Neural progenitor cell (in vitro differentiated cells): Measurements from ENCODE around the gene CHRDL2. TPM values are rescaled to one million over a fixed set of nuclear protein-coding genes. Genes with fewer than 3 reads are reported as not detected.

Experiments used
- DNase-seq: peaks from one replicate; pipeline ENCODE4 v3.0.0-alpha.2; 2016; ENCODE audit warnings: low spot score
- H2AFZ ChIP-seq: fragments of 200-600 bp; sonication (generic); replicated peaks from 2 replicates; pipeline ENCODE4 v1.6.1; 2016; ENCODE audit warnings: antibody characterized with exemption
- H3F3A ChIP-seq: fragments of 200-600 bp; sonication (generic); 2 replicates; pipeline ENCODE4 v1.6.1; 2016; ENCODE audit warnings: antibody characterized with exemption, low read depth
- H3K27ac ChIP-seq: fragments of 200-600 bp; sonication (generic); 2 replicates; pipeline ENCODE4 v1.5.1; 2016; ENCODE audit warnings: mild to moderate bottlenecking
- H3K27me3 ChIP-seq: fragments of 200-600 bp; sonication (generic); 2 replicates; pipeline ENCODE4 v1.6.1; 2016; ENCODE audit warnings: mild to moderate bottlenecking, moderate library complexity
- H3K36me3 ChIP-seq: fragments of 200-600 bp; sonication (generic); 2 replicates; pipeline ENCODE4 v1.5.1; 2016
- H3K4me1 ChIP-seq: fragments of 200-600 bp; sonication (generic); 2 replicates; pipeline ENCODE4 v1.6.1; 2016; ENCODE audit warnings: mixed run types
- H3K4me2 ChIP-seq: fragments of 200-600 bp; sonication (generic); 2 replicates; pipeline ENCODE4 v1.6.1; 2016
- H3K4me3 ChIP-seq: fragments of 200-600 bp; sonication (generic); 2 replicates; pipeline ENCODE4 v1.5.1; 2016
- H3K79me2 ChIP-seq: fragments of 200-600 bp; sonication (generic); 2 replicates; pipeline ENCODE4 v1.6.1; 2016; ENCODE audit warnings: low read depth
- H3K9ac ChIP-seq: fragments of 200-600 bp; sonication (generic); 2 replicates; pipeline ENCODE4 v1.6.1; 2016
- H3K9me3 ChIP-seq: fragments of 200-600 bp; sonication (generic); 2 replicates; pipeline ENCODE4 v1.5.1; 2016; ENCODE audit warnings: low read depth
- H4K20me1 ChIP-seq: fragments of 200-600 bp; sonication (generic); 2 replicates; pipeline ENCODE4 v1.6.1; 2016; ENCODE audit warnings: low read depth
- H3K27ac Mint-ChIP-seq: 3 replicates; pipeline ENCODE4 v1.8.0; 2021; ENCODE audit warnings: mixed read lengths
- H3K27me3 Mint-ChIP-seq: 2 replicates; pipeline ENCODE4 v1.8.0; 2022; ENCODE audit warnings: low read depth, mild to moderate bottlenecking, inconsistent platforms, moderate library complexity, mixed read lengths; ENCODE audit not compliant: insufficient read depth
- H3K36me3 Mint-ChIP-seq: 3 replicates; pipeline ENCODE4 v1.8.0; 2021; ENCODE audit warnings: mixed read lengths
- H3K4me1 Mint-ChIP-seq: 3 replicates; pipeline ENCODE4 v1.8.0; 2021; ENCODE audit warnings: mixed read lengths
- H3K4me3 Mint-ChIP-seq: 3 replicates; pipeline ENCODE4 v1.8.0; 2021; ENCODE audit warnings: mild to moderate bottlenecking, moderate library complexity, mixed read lengths
- H3K9me3 Mint-ChIP-seq: 3 replicates; pipeline ENCODE4 v1.8.0; 2020; ENCODE audit warnings: mixed read lengths
- CTCF ChIP-seq: fragments of 200-600 bp; sonication (generic); IDR thresholded peaks from 2 replicates; pipeline ENCODE4 v1.5.1; 2017; ENCODE audit warnings: antibody characterized with exemption, mild to moderate bottlenecking
- EZH2 ChIP-seq: fragments of 200-600 bp; sonication (generic); IDR thresholded peaks from 2 replicates; pipeline ENCODE4 v1.6.1; 2017; ENCODE audit warnings: antibody characterized with exemption, mild to moderate bottlenecking, moderate library complexity
- EZH2phosphoT487 ChIP-seq: fragments of 200-600 bp; sonication (generic); IDR thresholded peaks from 2 replicates; pipeline ENCODE4 v1.6.1; 2017; ENCODE audit warnings: antibody characterized with exemption
- total RNA-seq: library from RNA; depleted of rRNA; stranded (reverse); fragments of >200 nt; gene quantifications from 2 replicates; pipeline ENCODE4 v1.2.3, GENCODE V29; 2015; ENCODE audit warnings: low replicate concordance

The CHRDL2 gene
- total RNA-seq, 1 donor from 2014 or later = not detected

GRCh38 chr11:74650498-74650897, 80.7 kb downstream of the CHRDL2 start:
- H3K27ac ChIP-seq = no peak overlapping the region
- Mint-ChIP-seq H3K27me3 (no peaks in the 10 kb centered on the region), H3K4me3 (no peak overlapping the region), H3K27ac (no peak overlapping the region), H3K9me3 (peaks cover 2% of the 10 kb centered on the region), H3K4me1 (peaks cover 3% of the 10 kb centered on the region), H3K36me3 (peaks cover 33% of the 10 kb centered on the region)
- no peak overlapping the region for H3K9ac ChIP-seq
- H3K27me3 ChIP-seq = no peaks in the 10 kb centered on the region
- no peak overlapping the region for H2AFZ ChIP-seq
- peaks cover 13% of the 10 kb centered on the region for H3K4me1 ChIP-seq
- H3K4me3 ChIP-seq = no peak overlapping the region
- no peak overlapping the region for H3K4me2 ChIP-seq
- H3K36me3 ChIP-seq = no peaks in the 10 kb centered on the region
- no peaks in the 10 kb centered on the region for H3K79me2 ChIP-seq
- H3K9me3 ChIP-seq = no peaks in the 10 kb centered on the region
- no peaks in the 10 kb centered on the region for H3F3A ChIP-seq
- H4K20me1 ChIP-seq = peaks cover 7% of the 10 kb centered on the region
- TF ChIP-seq CTCF (no peak), EZH2 (no peak), EZH2phosphoT487 (no peak)
- no peak for DNase-seq

GRCh38 chr11:74648894-74649293, 82.3 kb downstream of the CHRDL2 start:
- H2AFZ ChIP-seq = no peak overlapping the region
- H3F3A ChIP-seq = no peaks in the 10 kb centered on the region
- no peaks in the 10 kb centered on the region for H3K27me3 Mint-ChIP-seq
- no peaks in the 10 kb centered on the region for H3K9me3 ChIP-seq
- H3K79me2 ChIP-seq = no peaks in the 10 kb centered on the region
- H3K4me1 ChIP-seq = peaks cover 13% of the 10 kb centered on the region
- H3K27ac Mint-ChIP-seq = no peak overlapping the region
- peaks cover 3% of the 10 kb centered on the region for H3K4me1 Mint-ChIP-seq
- H3K9me3 Mint-ChIP-seq = no peaks in the 10 kb centered on the region
- H3K27me3 ChIP-seq = no peaks in the 10 kb centered on the region
- H3K4me3 Mint-ChIP-seq = no peak overlapping the region
- no peak overlapping the region for H3K4me2 ChIP-seq
- no peak for DNase-seq
- TF ChIP-seq EZH2phosphoT487 (no peak), CTCF (no peak), EZH2 (no peak)
- no peak overlapping the region for H3K27ac ChIP-seq
- H3K9ac ChIP-seq = no peak overlapping the region
- no peak overlapping the region for H3K4me3 ChIP-seq
- H3K36me3 ChIP-seq = no peaks in the 10 kb centered on the region
- H4K20me1 ChIP-seq = peaks cover 7% of the 10 kb centered on the region
- peaks cover 25% of the 10 kb centered on the region for H3K36me3 Mint-ChIP-seq

- Histone ChIP-seq H3K79me2 (no peaks in the 10 kb centered on the region), H4K20me1 (peaks cover 7% of the 10 kb centered on the region), H3K27ac (no peak overlapping the region), H3K4me3 (no peak overlapping the region), H3K4me1 (peaks cover 13% of the 10 kb centered on the region), H3K4me2 (no peak overlapping the region), H3K9ac (no peak overlapping the region), H3K27me3 (no peaks in the 10 kb centered on the region), H3F3A (no peaks in the 10 kb centered on the region), H3K9me3 (no peaks in the 10 kb centered on the region), H2AFZ (no peak overlapping the region), H3K36me3 (no peaks in the 10 kb centered on the region)
- Mint-ChIP-seq H3K27me3 (no peaks in the 10 kb centered on the region), H3K9me3 (no peaks in the 10 kb centered on the region), H3K4me3 (no peak overlapping the region), H3K36me3 (peaks cover 19% of the 10 kb centered on the region), H3K4me1 (peaks cover 3% of the 10 kb centered on the region), H3K27ac (no peak overlapping the region)
- no peak for TF ChIP-seq EZH2phosphoT487
- TF ChIP-seq CTCF = no peak
- no peak for TF ChIP-seq EZH2
- DNase-seq = no peak
These were observed 83.4 kb downstream of the CHRDL2 start for GRCh38 chr11:74647831-74648230.
